ENCODE measurements around the gene TTC5.

Gene TTC5

DNA sequence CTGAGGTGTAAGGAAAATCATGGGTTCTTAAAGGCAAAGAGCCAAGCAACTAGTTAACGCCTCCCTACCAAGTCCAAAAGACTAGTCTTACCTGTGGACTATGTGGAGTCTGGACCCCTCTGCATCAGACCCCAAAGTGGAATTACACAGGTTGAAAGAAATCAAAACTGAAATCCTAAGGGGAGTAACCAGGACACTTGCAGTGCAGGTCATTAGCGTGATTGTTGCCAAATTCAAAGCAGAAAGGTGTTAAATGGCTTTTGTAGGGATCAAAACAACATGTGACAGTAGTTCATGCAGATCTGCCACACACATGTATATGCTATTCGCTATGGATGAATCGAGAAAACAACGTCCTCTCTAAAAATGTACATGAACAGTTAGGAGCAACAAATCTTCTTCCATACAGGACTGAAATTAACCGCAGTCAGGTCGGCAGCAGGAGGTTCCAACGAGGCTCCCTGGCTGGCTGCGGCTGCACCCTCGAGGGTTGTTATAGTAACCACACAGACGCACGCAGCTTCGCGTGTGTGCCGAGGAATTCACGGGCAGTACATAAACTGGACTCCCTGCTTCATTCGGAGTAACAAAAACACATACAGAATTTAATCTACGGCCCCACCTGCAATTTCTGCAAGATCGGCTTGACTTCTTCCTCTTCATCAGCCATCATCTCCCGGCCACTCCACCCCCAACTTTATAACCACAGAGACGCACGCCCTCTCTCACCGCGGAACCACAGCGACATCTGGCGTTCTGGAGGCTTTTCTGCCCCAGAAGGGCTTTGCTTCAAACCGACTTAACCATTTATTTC, at the start of gene TTC5:
TTC5 (minus strand) TSS at position 687 of the 814 bp plus-strand sequence; CDS start at position 673, 14 bp downstream.
- Histone ChIP-seq H3K36me3 (ENCODE audit: insufficient read depth, low read length) (peaks cover 13% of the 10 kb centered on the region), H3K79me2 (ENCODE audit: insufficient read depth, low read length) (peaks cover 16% of the 10 kb centered on the region), H3K4me3 (ENCODE audit: low read depth, low read length, poor library complexity, severe bottlenecking) (peak within 1 kb of the TSS; percentile 88), H3K27me3 (ENCODE audit: insufficient read depth, low read length) (no peaks in the 10 kb centered on the region), H4K20me1 (ENCODE audit: insufficient read depth, low read length) (no peaks in the 10 kb centered on the region), H3K4me1 (ENCODE audit: insufficient read depth, low read length, severe bottlenecking) (peaks cover 20% of the 10 kb centered on the region), H3K9ac (ENCODE audit: low read length) (peak within 1 kb of the TSS; percentile 75), H3K9me2 (ENCODE audit: low read depth, low read length) (no peaks in the 10 kb centered on the region), H2AFZ (ENCODE audit: low read length) (peak within 1 kb of the TSS; percentile 17; the same call in 1 of the 2 replicates), H3K4me2 (ENCODE audit: low read length) (peak within 1 kb of the TSS; percentile 90), H3K9me3 (ENCODE audit: low read length) (no peaks in the 10 kb centered on the region), H3F3A (ENCODE audit: insufficient read depth, low read length) (0 out of 2 replicates have a peak, but pooled peaks cover 5% of the 10 kb centered on the region), H3K27ac (ENCODE audit: low read depth, low read length, poor library complexity, severe bottlenecking) (peak within 1 kb of the TSS; percentile 13)
- TF ChIP-seq CTCF (IDR thresholded peaks at IDR 0.05; ENCODE audit: low read length) (peak; percentile 94), EZH2 (IDR thresholded peaks at IDR 0.05; ENCODE audit: borderline replicate concordance, low read length) (no peak)

DNA sequence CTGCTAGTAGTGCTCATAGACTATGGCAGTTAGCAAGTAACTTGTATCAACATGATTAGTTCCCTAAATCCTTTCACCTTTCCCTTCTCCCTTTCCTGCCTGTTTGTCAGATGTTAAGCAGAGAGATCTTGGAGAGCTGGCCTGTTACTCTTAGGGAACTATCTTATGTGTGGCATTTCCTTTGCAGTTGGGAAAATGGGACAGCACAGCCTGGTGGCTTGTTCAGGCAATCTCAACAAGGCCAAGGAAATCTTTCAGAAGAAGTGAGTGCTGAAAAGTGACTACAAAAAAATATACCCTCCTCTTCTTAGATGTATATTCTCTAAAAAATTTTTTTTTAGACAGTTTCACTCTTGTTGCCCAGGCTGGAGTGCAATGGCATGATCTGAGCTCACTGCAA, 45.1 kb upstream of the TTC5 start:
- no peak overlapping the region for H3K27ac ChIP-seq (ENCODE audit: low read depth, low read length, poor library complexity, severe bottlenecking)
- no peaks in the 10 kb centered on the region for H3K9me3 ChIP-seq (ENCODE audit: low read length)
- no peaks in the 10 kb centered on the region for H3K79me2 ChIP-seq (ENCODE audit: insufficient read depth, low read length)
- H3K27me3 ChIP-seq (ENCODE audit: insufficient read depth, low read length) = no peaks in the 10 kb centered on the region
- H3K9me2 ChIP-seq (ENCODE audit: low read depth, low read length) = no peaks in the 10 kb centered on the region
- no peak overlapping the region for H3K4me3 ChIP-seq (ENCODE audit: low read depth, low read length, poor library complexity, severe bottlenecking)
- H3K9ac ChIP-seq (ENCODE audit: low read length) = no peak overlapping the region
- H3K4me1 ChIP-seq (ENCODE audit: insufficient read depth, low read length, severe bottlenecking) = no peaks in the 10 kb centered on the region
- no peaks in the 10 kb centered on the region for H4K20me1 ChIP-seq (ENCODE audit: insufficient read depth, low read length)
- TF ChIP-seq CTCF (IDR thresholded peaks at IDR 0.05; ENCODE audit: low read length) (no peak), EZH2 (IDR thresholded peaks at IDR 0.05; ENCODE audit: borderline replicate concordance, low read length) (no peak)
- H3K4me2 ChIP-seq (ENCODE audit: low read length) = no peak overlapping the region
- no peak overlapping the region for H2AFZ ChIP-seq (ENCODE audit: low read length)
- H3K36me3 ChIP-seq (ENCODE audit: insufficient read depth, low read length) = peaks cover 89% of the 10 kb centered on the region
- no peaks in the 10 kb centered on the region for H3F3A ChIP-seq (ENCODE audit: insufficient read depth, low read length)

- Histone ChIP-seq H3K27ac (ENCODE audit: low read depth, low read length, poor library complexity, severe bottlenecking) (no peak overlapping the region), H3K9me3 (ENCODE audit: low read length) (no peaks in the 10 kb centered on the region), H3K4me1 (ENCODE audit: insufficient read depth, low read length, severe bottlenecking) (no peaks in the 10 kb centered on the region), H3K4me3 (ENCODE audit: low read depth, low read length, poor library complexity, severe bottlenecking) (no peak overlapping the region), H3K9me2 (ENCODE audit: low read depth, low read length) (no peaks in the 10 kb centered on the region), H3K27me3 (ENCODE audit: insufficient read depth, low read length) (no peaks in the 10 kb centered on the region), H4K20me1 (ENCODE audit: insufficient read depth, low read length) (no peaks in the 10 kb centered on the region), H3F3A (ENCODE audit: insufficient read depth, low read length) (no peaks in the 10 kb centered on the region), H3K9ac (ENCODE audit: low read length) (no peak overlapping the region), H2AFZ (ENCODE audit: low read length) (no peak overlapping the region), H3K36me3 (ENCODE audit: insufficient read depth, low read length) (peaks cover 91% of the 10 kb centered on the region), H3K4me2 (ENCODE audit: low read length) (no peak overlapping the region), H3K79me2 (ENCODE audit: insufficient read depth, low read length) (no peaks in the 10 kb centered on the region)
- TF ChIP-seq CTCF (IDR thresholded peaks at IDR 0.05; ENCODE audit: low read length) (no peak), EZH2 (IDR thresholded peaks at IDR 0.05; ENCODE audit: borderline replicate concordance, low read length) (no peak)
These were observed 44.5 kb upstream of the TTC5 start for GRCh38 chr14:20350282-20350681.

Measured in OCI-LY1 (cell line).